GM12875 (cell line): ENCODE measurements around the gene HOTAIR.

Source experiments
- H3K4me3 ChIP-seq: one replicate; pipeline ENCODE4 v1.5.1; 2011; ENCODE audit warnings: low read depth, low read length, control low read depth
- CTCF ChIP-seq: IDR thresholded peaks from 2 replicates; pipeline ENCODE4 v1.5.1; 2011; ENCODE audit warnings: low read depth, mild to moderate bottlenecking, control low read depth, inconsistent platforms, low read length, moderate library complexity, borderline replicate concordance; ENCODE audit not compliant: insufficient read depth

Gene HOTAIR

GRCh38 chr12:54019091-54019811 lies 44.5 kb upstream of the HOTAIR start:
- no peak overlapping the region for H3K4me3 ChIP-seq
- TF ChIP-seq CTCF = no peak

- TF ChIP-seq CTCF = no peak
- peak overlapping the region; percentile 69 for H3K4me3 ChIP-seq
Measured at GRCh38 chr12:54018468-54018984, 43.8 kb upstream of the HOTAIR start.

GRCh38 chr12:54017878-54018467 lies 43.2 kb upstream of the HOTAIR start:
- no peak for TF ChIP-seq CTCF
- H3K4me3 ChIP-seq = peak overlapping the region; percentile 69

GRCh38 chr12:54017027-54017788 lies 42.5 kb upstream of the HOTAIR start:
- TF ChIP-seq CTCF = peak; percentile 17; the same call in 1 of the 2 replicates
- H3K4me3 ChIP-seq = peak overlapping the region; percentile 69

- TF ChIP-seq CTCF = no peak
- H3K4me3 ChIP-seq = no peak overlapping the region
Measured at GRCh38 chr12:54016478-54016964, 41.8 kb upstream of the HOTAIR start.

GRCh38 chr12:54016051-54016450 lies 41.3 kb upstream of the HOTAIR start:
- no peak for TF ChIP-seq CTCF
- H3K4me3 ChIP-seq = no peak overlapping the region
